NT2/D1 (cell line): ENCODE results near the gene FAM210B.

ENCODE experiments used
- DNase-seq: peaks from one replicate; pipeline ENCODE4 v3.0.0-alpha.2; 2011; ENCODE audit warnings: low read depth, low spot score
- H3K27me3 ChIP-seq: 2 replicates; pipeline ENCODE4 v1.6.0; 2011; ENCODE audit warnings: mild to moderate bottlenecking; ENCODE audit not compliant: insufficient read length, insufficient read depth
- H3K36me3 ChIP-seq: 2 replicates; pipeline ENCODE4 v1.6.1; 2011; ENCODE audit warnings: mild to moderate bottlenecking, low read length, mixed read lengths; ENCODE audit not compliant: insufficient read depth, insufficient read length
- H3K4me1 ChIP-seq: 2 replicates; pipeline ENCODE4 v1.5.1; 2011; ENCODE audit not compliant: insufficient read depth, insufficient read length
- H3K4me3 ChIP-seq: 2 replicates; pipeline ENCODE4 v1.5.1; 2011; ENCODE audit warnings: low read depth; ENCODE audit not compliant: insufficient read length
- H3K9ac ChIP-seq: 2 replicates; pipeline ENCODE4 v1.6.0; 2011; ENCODE audit warnings: low read depth; ENCODE audit not compliant: insufficient read length
- H3K9me3 ChIP-seq: 2 replicates; pipeline ENCODE4 v1.5.1; 2011; ENCODE audit warnings: mild to moderate bottlenecking, low read length; ENCODE audit not compliant: insufficient read depth
- SUZ12 ChIP-seq: IDR thresholded peaks from 2 replicates; pipeline ENCODE4 v1.6.1; 2011; ENCODE audit not compliant: insufficient read length, insufficient read depth; ENCODE audit errors: extremely low read depth
- YY1 ChIP-seq: IDR thresholded peaks from 2 replicates; pipeline ENCODE4 v1.6.1; 2011; ENCODE audit not compliant: insufficient read length, insufficient read depth
- ZNF274 ChIP-seq: IDR thresholded peaks from 2 replicates; pipeline ENCODE4 v1.6.1; 2011; ENCODE audit warnings: mild to moderate bottlenecking, low read depth, low read length

Gene FAM210B

GRCh38 chr20:56414842-56415765, 56.3 kb downstream of the FAM210B start:
- Histone ChIP-seq H3K9ac (no peak overlapping the region), H3K9me3 (no peaks in the 10 kb centered on the region), H3K4me1 (no peaks in the 10 kb centered on the region), H3K27me3 (no peaks in the 10 kb centered on the region), H3K36me3 (peaks cover 42% of the 10 kb centered on the region), H3K4me3 (no peak overlapping the region)
- TF ChIP-seq SUZ12 (no peak), YY1 (no peak), ZNF274 (no peak)
- DNase-seq = no peak

GRCh38 chr20:56417402-56417801, 58.6 kb downstream of the FAM210B start:
- no peak overlapping the region for H3K4me3 ChIP-seq

GRCh38 chr20:56417911-56418310, 59.1 kb downstream of the FAM210B start:
- Histone ChIP-seq H3K9me3 (no peaks in the 10 kb centered on the region), H3K4me3 (no peak overlapping the region), H3K36me3 (peaks cover 28% of the 10 kb centered on the region), H3K27me3 (no peaks in the 10 kb centered on the region), H3K9ac (no peak overlapping the region), H3K4me1 (no peaks in the 10 kb centered on the region)
- TF ChIP-seq SUZ12 = no peak
- TF ChIP-seq YY1 = no peak
- TF ChIP-seq ZNF274 = no peak
- no peak for DNase-seq

More at GRCh38 chr20:56417402-56417801, 58.6 kb downstream of the FAM210B start:
- peaks cover 33% of the 10 kb centered on the region for H3K36me3 ChIP-seq
- no peaks in the 10 kb centered on the region for H3K9me3 ChIP-seq
- H3K9ac ChIP-seq = no peak overlapping the region
- H3K27me3 ChIP-seq = no peaks in the 10 kb centered on the region
- no peaks in the 10 kb centered on the region for H3K4me1 ChIP-seq
- DNase-seq = no peak
- TF ChIP-seq YY1 (no peak), SUZ12 (no peak), ZNF274 (no peak)
